MCF 10A (cell line): Measurements from ENCODE around the gene ADAM22. TPM values are rescaled to one million over a fixed set of nuclear protein-coding genes. Genes with fewer than 3 reads are reported as not detected.

Experiments
- BruUV-seq: library from RNA; stranded (reverse); fragments of 400-500 nt; replicated peaks from 2 replicates; lab custom pipeline; 2021; lab: Mats Ljungman, UMichigan
- CTCF ChIA-PET: fragments of 300-600 bp; sonication (Branson Sonifier 250); formaldehyde crosslinking; extraction: SDS; loops from one replicate; lab custom pipeline; 2021; ENCODE audit warnings: antibody characterized with exemption, inconsistent platforms; lab: Yijun Ruan, JAX
- POLR2A ChIA-PET: fragments of 300-600, 350-650 bp; sonication (Branson Sonifier 250); formaldehyde crosslinking; extraction: SDS; loops from one replicate; lab custom pipeline; 2020; ENCODE audit warnings: antibody characterized with exemption, inconsistent platforms; lab: Yijun Ruan, JAX
- DNase-seq: peaks from one replicate; pipeline ENCODE4 v3.0.0-alpha.2; 2018; ENCODE audit not compliant: unreplicated experiment
- H3K27ac Mint-ChIP-seq: one replicate; pipeline ENCODE4 v1.8.0; 2022; ENCODE audit warnings: mild to moderate bottlenecking, low read depth, mixed read lengths; ENCODE audit not compliant: unreplicated experiment
- H3K27me3 Mint-ChIP-seq: one replicate; pipeline ENCODE4 v1.8.0; 2022; ENCODE audit warnings: mixed read lengths; ENCODE audit not compliant: insufficient read depth, unreplicated experiment
- H3K36me3 Mint-ChIP-seq: one replicate; pipeline ENCODE4 v1.8.0; 2022; ENCODE audit warnings: mild to moderate bottlenecking, moderate library complexity, mixed read lengths; ENCODE audit not compliant: insufficient read depth, unreplicated experiment
- H3K4me1 Mint-ChIP-seq: one replicate; pipeline ENCODE4 v1.8.0; 2022; ENCODE audit warnings: mixed read lengths; ENCODE audit not compliant: insufficient read depth, unreplicated experiment
- H3K4me3 Mint-ChIP-seq: one replicate; pipeline ENCODE4 v1.8.0; 2022; ENCODE audit warnings: mild to moderate bottlenecking, moderate library complexity, mixed read lengths; ENCODE audit not compliant: unreplicated experiment
- H3K9me3 Mint-ChIP-seq: one replicate; pipeline ENCODE4 v1.8.0; 2022; ENCODE audit warnings: mixed read lengths; ENCODE audit not compliant: unreplicated experiment
- CTCF ChIP-seq: fragments of 200-600 bp; IDR thresholded peaks from one replicate; pipeline ENCODE4 v1.8.0; 2022; ENCODE audit warnings: antibody characterized with exemption, mild to moderate bottlenecking; ENCODE audit not compliant: unreplicated experiment
- intact Hi-C: fragments of 100-400 bp; cut with micrococcal nuclease; formaldehyde crosslinking; loops from 2 replicates; pipeline ENCODE4 v1.14.1; 2022
- total RNA-seq: library from RNA; stranded (reverse); gene quantifications from 2 replicates; pipeline ENCODE4 v1.2.3, GENCODE V29; 2022

ADAM22 gene
- total RNA-seq, 1 experiment from 2014 or later = not detected

GRCh38 chr7:88141479-88141878 lies 207.4 kb downstream of the ADAM22 start:
- DNase-seq = no peak
- Mint-ChIP-seq H3K27me3 (peaks cover 79% of the 10 kb centered on the region), H3K4me3 (no peak overlapping the region), H3K9me3 (no peaks in the 10 kb centered on the region), H3K4me1 (no peaks in the 10 kb centered on the region), H3K27ac (no peak overlapping the region), H3K36me3 (no peaks in the 10 kb centered on the region)
- TF ChIP-seq CTCF = no peak
- BruUV-seq = no TSS peak
- CTCF ChIA-PET = interaction anchor here (0.6 kb wide), 1 partner anchor 24 kb away, joined by 4 read pairs; no protein-coding TSS in a partner anchor
- POLR2A ChIA-PET = no interaction called here
- intact Hi-C loops = no loop called here

GRCh38 chr7:88141953-88142352 lies 207.9 kb downstream of the ADAM22 start:
- DNase-seq = no peak
- intact Hi-C loops = no loop called here
- BruUV-seq = no TSS peak
- Mint-ChIP-seq H3K27me3 (peaks cover 79% of the 10 kb centered on the region), H3K9me3 (no peaks in the 10 kb centered on the region), H3K4me1 (no peaks in the 10 kb centered on the region), H3K4me3 (no peak overlapping the region), H3K27ac (no peak overlapping the region), H3K36me3 (no peaks in the 10 kb centered on the region)
- POLR2A ChIA-PET = no interaction called here
- CTCF ChIA-PET = interaction anchor here (0.7 kb wide), 1 partner anchor 332 kb away, joined by 3 read pairs; no protein-coding TSS in a partner anchor
- TF ChIP-seq CTCF = no peak

- no peak for DNase-seq
- Mint-ChIP-seq H3K4me3 (no peak overlapping the region), H3K27me3 (peaks cover 82% of the 10 kb centered on the region), H3K4me1 (no peaks in the 10 kb centered on the region), H3K36me3 (no peaks in the 10 kb centered on the region), H3K9me3 (no peaks in the 10 kb centered on the region), H3K27ac (no peak overlapping the region)
- intact Hi-C loops = no loop called here
- ChIA-PET CTCF (interaction anchor here (1.2 kb wide), 1 partner anchor 23 kb away, joined by 3 read pairs; no protein-coding TSS in a partner anchor), POLR2A (no interaction called here)
- no TSS peak for BruUV-seq
- TF ChIP-seq CTCF = no peak
Measured at GRCh38 chr7:88146616-88147015, 212.6 kb downstream of the ADAM22 start.

- ChIA-PET POLR2A (no interaction called here), CTCF (interaction anchor here (1.2 kb wide), 1 partner anchor 22 kb away, joined by 3 read pairs; no protein-coding TSS in a partner anchor)
- TF ChIP-seq CTCF = no peak
- no TSS peak for BruUV-seq
- Mint-ChIP-seq H3K4me3 (no peak overlapping the region), H3K4me1 (no peaks in the 10 kb centered on the region), H3K27ac (no peak overlapping the region), H3K27me3 (peaks cover 83% of the 10 kb centered on the region), H3K9me3 (no peaks in the 10 kb centered on the region), H3K36me3 (no peaks in the 10 kb centered on the region)
- no peak for DNase-seq
- intact Hi-C loops = no loop called here
Measured at GRCh38 chr7:88147341-88147740, 213.3 kb downstream of the ADAM22 start.
